Prostate gland (tissue), 2 donors: ENCODE data around the gene CCDC134. TPM values are rescaled to one million over a fixed set of nuclear protein-coding genes. Genes with fewer than 3 reads are reported as not detected.

ENCODE experiments used
- DNase-seq: peaks from one replicate; pipeline ENCODE4 v3.0.0-alpha.2; 2019; ENCODE audit warnings: low spot score
- H3K27ac ChIP-seq, 2 donors: fragments of 200-600 bp; sonication (generic); 2 replicates each; pipeline ENCODE4 v1.5.1; 2017 to 2019
- H3K27me3 ChIP-seq: fragments of 200-600 bp; sonication (generic); replicated peaks from 2 replicates; pipeline ENCODE4 v1.5.1; 2019; ENCODE audit not compliant: insufficient read depth
- H3K36me3 ChIP-seq, 2 donors: fragments of 200-600 bp; sonication (generic); 1 replicate in 1 of 2; 2 replicates in 1 of 2; pipeline versions ENCODE4 v1.5.1 to v1.8.1; 2017 to 2019
- H3K4me1 ChIP-seq: fragments of 200-600 bp; sonication (generic); replicated peaks from 2 replicates; pipeline ENCODE4 v1.5.1; 2019
- H3K4me3 ChIP-seq, 2 donors: fragments of 200-600 bp; sonication (generic); 2 replicates each; pipeline ENCODE4 v1.5.1; 2017 to 2019
- H3K9me3 ChIP-seq: fragments of 200-600 bp; sonication (generic); 2 replicates; pipeline ENCODE4 v1.5.1; 2017
- POLR2A ChIP-seq: fragments of 450-650 bp; IDR thresholded peaks from one replicate; pipeline ENCODE4 v1.6.1; 2016; ENCODE audit warnings: antibody characterized with exemption, mild to moderate bottlenecking
- POLR2AphosphoS5 ChIP-seq: sonication (generic); formaldehyde crosslinking; IDR thresholded peaks from one replicate; pipeline ENCODE4 v1.6.1; 2017; ENCODE audit warnings: antibody characterized with exemption
- WGBS: methylation state at CpG from one replicate; pipeline ENCODE4 v1.1.5; 2018; 5-methylcytosine and 5-hydroxymethylcytosine counted together
- intact Hi-C: fragments of 100-400 bp; cut with DNase I; formaldehyde crosslinking; loops from one replicate; pipeline ENCODE4 v1.14.2; 2022
- total RNA-seq, 2 donors: library from RNA; depleted of rRNA; stranded (reverse); fragments of >200 nt; gene quantifications; one replicate each; pipeline ENCODE4 v1.1.0, GENCODE V29; 2016
- TF ChIP-seq, protein P1 (sequence below), 4 experiments: fragments of 200-600 bp in 2 of 4; fragments of 450-650 bp in 2 of 4; sonication (generic) in 2 of 4; IDR thresholded peaks; 1 replicate in 3 of 4; 2 replicates in 1 of 4; pipeline ENCODE4 v1.5.1; 2016 to 2019; ENCODE audit warnings: antibody characterized with exemption in 4 of 4, mild to moderate bottlenecking in 2 of 4, moderate library complexity in 2 of 4

Gene CCDC134
- total RNA-seq, 2 donors from 2014 or later: 12.0 to 20.7 TPM

DNA sequence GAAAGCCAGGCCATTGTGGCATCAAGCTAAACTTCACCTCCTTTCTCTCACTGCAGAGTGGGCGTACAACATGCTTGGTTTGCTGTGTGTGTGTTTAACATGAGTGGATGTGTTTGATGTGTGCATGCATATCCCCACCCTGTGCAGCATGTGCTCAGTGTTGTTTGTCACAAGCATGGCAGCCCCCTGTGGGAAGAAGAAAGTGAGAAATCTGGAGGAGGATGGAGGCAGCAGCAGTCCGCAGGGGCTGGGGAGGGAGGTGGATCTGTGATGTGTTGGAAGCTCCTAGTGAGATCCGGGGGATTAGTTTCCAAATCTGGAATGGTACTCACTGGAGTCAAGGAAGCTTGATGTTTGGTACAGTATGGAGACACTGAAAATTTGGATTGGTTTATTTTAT lies 24.1 kb upstream of the CCDC134 start:
- intact Hi-C loops: no loop called here
- Histone ChIP-seq H3K27me3 (no peaks in the 10 kb centered on the region), H3K9me3 (no peaks in the 10 kb centered on the region), H3K27ac (no peak overlapping the region), H3K36me3 (no peaks in the 10 kb centered on the region), H3K4me1 (no peaks in the 10 kb centered on the region), H3K4me3 (no peak overlapping the region)
- WGBS: 85% methylated on average over 3 of the region's 3 CpGs
- no peak for TF ChIP-seq POLR2AphosphoS5
- DNase-seq: no peak

DNA sequence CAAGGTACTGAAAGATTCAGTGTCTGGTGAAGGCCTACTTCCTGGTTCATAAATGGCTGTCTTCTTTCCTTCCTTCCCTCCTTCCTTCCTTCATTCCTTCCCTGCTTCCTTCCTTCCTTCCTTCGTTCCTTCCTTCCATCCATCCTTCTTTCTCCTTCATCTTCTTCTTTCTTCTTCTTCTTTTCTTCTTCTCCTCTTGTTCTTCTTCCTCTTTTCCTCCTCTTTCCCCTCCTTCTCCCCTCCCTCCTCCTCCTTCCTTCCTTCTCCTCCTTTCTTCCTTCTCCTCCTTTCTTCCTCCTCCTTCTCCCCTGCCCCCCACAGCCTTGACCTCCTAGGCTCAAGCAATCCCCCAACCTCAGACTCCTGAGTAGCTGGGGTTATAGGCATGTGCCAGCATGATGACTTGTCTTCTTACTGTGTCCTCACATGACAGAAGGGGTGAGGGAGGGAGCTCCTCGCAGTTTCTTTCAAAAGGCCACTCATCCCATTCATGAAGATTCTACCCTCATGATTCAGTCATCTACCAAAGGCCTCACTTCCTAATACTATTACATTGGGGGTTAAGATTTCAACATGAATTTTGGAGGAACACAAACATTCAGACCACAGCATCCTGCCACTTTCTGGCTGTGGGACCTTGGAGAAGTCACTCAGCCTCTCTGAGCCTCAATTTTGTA lies 22.6 kb upstream of the CCDC134 start:
- intact Hi-C loops: no loop called here
- TF ChIP-seq POLR2AphosphoS5 (no peak), POLR2A (no peak)
- TF ChIP-seq, protein P1, sequence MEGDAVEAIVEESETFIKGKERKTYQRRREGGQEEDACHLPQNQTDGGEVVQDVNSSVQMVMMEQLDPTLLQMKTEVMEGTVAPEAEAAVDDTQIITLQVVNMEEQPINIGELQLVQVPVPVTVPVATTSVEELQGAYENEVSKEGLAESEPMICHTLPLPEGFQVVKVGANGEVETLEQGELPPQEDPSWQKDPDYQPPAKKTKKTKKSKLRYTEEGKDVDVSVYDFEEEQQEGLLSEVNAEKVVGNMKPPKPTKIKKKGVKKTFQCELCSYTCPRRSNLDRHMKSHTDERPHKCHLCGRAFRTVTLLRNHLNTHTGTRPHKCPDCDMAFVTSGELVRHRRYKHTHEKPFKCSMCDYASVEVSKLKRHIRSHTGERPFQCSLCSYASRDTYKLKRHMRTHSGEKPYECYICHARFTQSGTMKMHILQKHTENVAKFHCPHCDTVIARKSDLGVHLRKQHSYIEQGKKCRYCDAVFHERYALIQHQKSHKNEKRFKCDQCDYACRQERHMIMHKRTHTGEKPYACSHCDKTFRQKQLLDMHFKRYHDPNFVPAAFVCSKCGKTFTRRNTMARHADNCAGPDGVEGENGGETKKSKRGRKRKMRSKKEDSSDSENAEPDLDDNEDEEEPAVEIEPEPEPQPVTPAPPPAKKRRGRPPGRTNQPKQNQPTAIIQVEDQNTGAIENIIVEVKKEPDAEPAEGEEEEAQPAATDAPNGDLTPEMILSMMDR (IDR thresholded peaks at IDR 0.05): no peak
- no peak for DNase-seq
- Histone ChIP-seq H3K9me3 (no peaks in the 10 kb centered on the region), H3K27ac (no peak overlapping the region), H3K36me3 (no peaks in the 10 kb centered on the region), H3K4me1 (no peaks in the 10 kb centered on the region), H3K4me3 (no peak overlapping the region), H3K27me3 (no peaks in the 10 kb centered on the region)
- 84% methylated on average over 2 of the region's 2 CpGs for WGBS

DNA sequence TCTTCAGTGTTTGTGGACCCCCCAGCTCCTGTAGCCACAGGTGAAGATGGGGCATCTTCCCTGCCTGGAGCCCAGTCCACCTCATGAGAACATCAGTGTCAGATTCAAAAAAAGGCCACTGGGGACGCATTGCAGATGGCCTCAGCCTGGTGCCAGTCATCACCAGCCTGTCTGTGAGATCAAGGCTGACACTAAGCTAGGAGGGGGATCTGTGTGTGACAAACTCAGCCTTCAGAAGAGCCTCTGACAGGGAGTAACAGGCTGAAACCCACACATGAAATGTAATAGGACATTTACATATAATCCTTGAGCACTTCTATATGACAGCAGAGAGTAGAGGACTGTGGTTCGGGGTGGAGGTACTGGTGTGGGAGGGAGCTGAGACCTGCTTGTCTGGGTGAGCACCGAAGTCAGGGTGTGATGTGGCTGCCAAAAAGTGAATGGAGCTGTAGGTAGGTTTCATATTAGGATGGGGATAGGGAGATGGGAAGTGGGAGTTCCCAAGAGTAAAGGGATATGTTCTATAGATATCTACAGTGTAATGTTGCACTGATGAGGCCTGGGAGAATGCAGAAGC lies 20.5 kb upstream of the CCDC134 start:
- DNase-seq: no peak
- no peaks in the 10 kb centered on the region for H3K4me1 ChIP-seq
- H3K4me3 ChIP-seq: no peak overlapping the region
- no peaks in the 10 kb centered on the region for H3K27me3 ChIP-seq
- no peaks in the 10 kb centered on the region for H3K36me3 ChIP-seq
- TF ChIP-seq POLR2AphosphoS5: no peak
- TF ChIP-seq, protein P1 (IDR thresholded peaks at IDR 0.05): no peak
- TF ChIP-seq POLR2A: no peak
- intact Hi-C loops: no loop called here
- WGBS: 53% methylated on average over 3 of the region's 3 CpGs
- no peak overlapping the region for H3K27ac ChIP-seq
- no peaks in the 10 kb centered on the region for H3K9me3 ChIP-seq

DNA sequence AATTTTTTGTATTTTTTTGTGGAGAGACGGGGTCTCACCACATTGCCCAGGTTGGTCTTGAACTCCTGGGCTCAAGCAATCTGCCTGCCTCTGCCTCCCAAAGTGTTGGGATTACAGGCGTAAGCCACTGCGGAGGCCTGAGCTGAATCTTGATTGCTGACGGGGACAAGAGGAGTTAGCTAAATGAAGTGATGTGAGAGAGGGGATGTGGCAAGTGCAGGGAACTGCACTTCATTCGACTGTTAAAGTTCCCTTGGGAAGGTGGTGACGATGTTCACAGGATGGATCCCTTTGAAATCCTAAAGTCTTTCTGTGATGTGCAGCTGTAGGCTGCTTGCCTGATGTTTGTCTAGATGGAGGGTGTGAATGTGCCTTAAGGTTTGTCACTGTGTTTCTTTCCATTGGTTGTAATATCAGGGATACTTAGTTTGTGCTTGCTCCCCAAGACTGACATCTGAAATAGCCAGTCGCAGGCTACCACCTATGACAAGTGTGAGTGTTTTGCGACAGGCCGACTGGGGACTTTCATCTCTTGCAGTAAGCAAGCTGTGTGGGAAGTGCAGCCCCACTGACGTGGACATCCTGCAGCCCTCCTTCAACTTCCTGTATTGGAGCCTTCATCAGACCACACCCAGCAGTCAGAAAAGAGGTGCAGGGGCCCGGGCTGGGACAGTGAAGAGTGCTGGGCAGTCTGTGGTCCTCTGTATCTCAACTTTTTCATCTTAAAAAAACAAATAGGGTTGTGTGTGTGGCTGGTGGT lies 19.6 kb upstream of the CCDC134 start:
- Histone ChIP-seq H3K9me3 (no peaks in the 10 kb centered on the region), H3K27ac (no peak overlapping the region), H3K27me3 (no peaks in the 10 kb centered on the region), H3K36me3 (no peaks in the 10 kb centered on the region), H3K4me1 (no peaks in the 10 kb centered on the region), H3K4me3 (no peak overlapping the region)
- intact Hi-C loops: no loop called here
- WGBS: 64% methylated on average over 11 of the region's 11 CpGs
- TF ChIP-seq POLR2A (no peak), POLR2AphosphoS5 (no peak)
- TF ChIP-seq, protein P1 (IDR thresholded peaks at IDR 0.05): no peak
- DNase-seq: no peak

DNA sequence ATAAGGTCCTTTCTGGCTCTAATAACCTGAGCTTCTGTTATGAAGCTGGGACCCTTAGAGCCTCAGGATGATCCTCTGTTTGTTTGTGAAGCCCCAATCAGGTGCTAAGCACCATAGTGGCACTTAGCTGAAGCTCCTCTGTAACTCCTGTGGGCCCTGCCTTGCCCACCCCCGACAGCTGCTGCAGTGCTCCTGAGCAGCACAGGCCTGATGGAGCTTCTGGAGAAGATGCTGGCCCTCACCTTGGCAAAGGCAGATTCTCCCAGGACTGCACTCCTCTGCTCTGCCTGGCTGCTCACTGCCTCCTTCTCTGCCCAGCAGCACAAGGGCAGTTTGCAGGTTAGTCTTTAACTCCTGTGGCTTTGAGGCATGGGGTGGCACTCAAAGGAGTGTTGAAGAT lies 19.0 kb upstream of the CCDC134 start:
- Histone ChIP-seq H3K4me1 (no peaks in the 10 kb centered on the region), H3K36me3 (no peaks in the 10 kb centered on the region), H3K27me3 (no peaks in the 10 kb centered on the region), H3K27ac (no peak overlapping the region), H3K4me3 (no peak overlapping the region), H3K9me3 (no peaks in the 10 kb centered on the region)
- DNase-seq: no peak
- intact Hi-C loops: no loop called here
- TF ChIP-seq, protein P1 (IDR thresholded peaks at IDR 0.05): no peak
- TF ChIP-seq POLR2AphosphoS5: no peak
- no peak for TF ChIP-seq POLR2A
- 62% methylated on average over 1 of the region's 1 CpG for WGBS
